ENCODE results near the gene XPO4. TPM values are rescaled to one million over a fixed set of nuclear protein-coding genes. Genes with fewer than 3 reads are reported as not detected.
"Not testable (repeated sequence)": the region's sequence is repeated elsewhere in the genome, so short reads cannot be mapped to it uniquely, and the experiment has no call there.

The XPO4 gene
- polyA plus RNA-seq, 1 of the 3 experiments (the other 2 are of a cell fraction): 4.2 TPM

DNA sequence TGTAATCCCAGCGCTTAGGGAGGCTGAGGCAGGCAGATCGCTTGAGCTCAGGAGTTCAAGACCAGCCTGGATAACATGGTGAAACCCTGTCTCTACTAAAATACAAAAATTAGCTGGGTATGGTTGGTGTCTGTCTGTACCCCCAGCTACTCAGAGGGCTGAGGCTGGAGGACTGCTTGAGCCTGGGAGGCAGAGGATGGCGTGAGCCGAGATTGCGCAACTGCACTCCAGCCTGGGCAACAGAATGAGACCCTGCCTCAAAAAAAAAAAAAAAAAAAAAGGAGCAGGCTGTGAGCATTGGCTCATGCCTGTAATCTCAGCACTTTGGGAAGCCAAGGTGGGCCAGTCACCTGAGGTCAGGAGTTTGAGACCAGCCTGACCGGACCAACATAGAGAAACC lies 12.0 kb downstream of the XPO4 start:
- H3K4me2 ChIP-seq; DNase-seq; H3K9ac ChIP-seq; H3K4me1 ChIP-seq (ENCODE audit: control insufficient read depth in 1 of 2, insufficient read depth in 2 of 2, low read depth in 1 of 2, low read length in 1 of 2); H3F3A ChIP-seq (replicated peaks; ENCODE audit: insufficient read depth); H2AFZ ChIP-seq (ENCODE audit: low read depth); H3K27ac ChIP-seq (ENCODE audit: low read depth in 2 of 2, low read length in 1 of 2); H3K9me2 ChIP-seq; H3K27me3 ChIP-seq (ENCODE audit: insufficient read depth); H3K4me3 ChIP-seq (ENCODE audit: low read depth in 2 of 2, low read length in 1 of 2); POLR2A ChIA-PET; H3K36me3 ChIP-seq (replicated peaks in 1 of 2; ENCODE audit: control insufficient read depth in 1 of 2, insufficient read depth in 2 of 2, low read length in 1 of 2); H3K9me3 ChIP-seq: not testable (repeated sequence)
- WGBS (ENCODE audit: low lambda C conversion rate): 100% methylated on average over 6 of the region's 6 CpGs
- peaks cover 29% of the 10 kb centered on the region for H4K20me1 ChIP-seq (ENCODE audit: insufficient read depth)
- CTCF ChIA-PET: interaction anchor here (0.7 kb wide), 1 partner anchor 12 kb away, joined by 3 read pairs; no protein-coding TSS in a partner anchor
- peaks cover 100% of the 10 kb centered on the region for H3K79me2 ChIP-seq (ENCODE audit: insufficient read depth)

DNA sequence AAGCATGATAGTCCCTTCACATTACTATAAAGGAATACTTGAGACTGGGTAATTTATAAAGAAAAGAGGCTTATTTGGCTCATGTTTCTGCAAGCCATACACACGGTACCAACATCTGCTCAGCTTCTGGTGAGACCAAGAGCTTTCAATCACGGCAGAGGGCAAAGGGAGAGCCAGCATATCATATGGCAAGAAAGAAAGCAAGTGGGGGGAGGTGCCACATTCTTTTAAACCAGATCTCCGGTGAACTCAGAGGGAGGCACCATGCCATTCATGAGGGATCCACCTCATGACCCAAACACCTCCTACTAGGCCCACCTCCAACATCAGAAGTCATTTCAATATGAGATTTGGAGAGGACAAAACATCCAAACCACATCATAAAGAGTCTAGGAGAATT lies 20.3 kb downstream of the XPO4 start:
- Histone ChIP-seq H3K36me3 (replicated peaks in 1 of 2; ENCODE audit: control insufficient read depth in 1 of 2, insufficient read depth in 2 of 2, low read length in 1 of 2) (no peaks in the 10 kb centered on the region), H3K27ac (ENCODE audit: low read depth in 2 of 2, low read length in 1 of 2) (no peak overlapping the region; a peak in 1 of 4 replicates), H3K9me2 (no peaks in the 10 kb centered on the region), H2AFZ (ENCODE audit: low read depth) (no peak overlapping the region), H4K20me1 (ENCODE audit: insufficient read depth) (peaks cover 15% of the 10 kb centered on the region; the same call in 1 of the 2 replicates), H3F3A (replicated peaks; ENCODE audit: insufficient read depth) (peaks cover 4% of the 10 kb centered on the region), H3K4me2 (peak overlapping the region; percentile 35; the same call in 1 of the 2 replicates), H3K4me3 (ENCODE audit: low read depth in 2 of 2, low read length in 1 of 2) (no peak overlapping the region), H3K9me3 (no peaks in the 10 kb centered on the region), H3K27me3 (ENCODE audit: insufficient read depth) (no peaks in the 10 kb centered on the region), H3K9ac (no peak overlapping the region), H3K79me2 (ENCODE audit: insufficient read depth) (peaks cover 100% of the 10 kb centered on the region), H3K4me1 (ENCODE audit: control insufficient read depth in 1 of 2, insufficient read depth in 2 of 2, low read depth in 1 of 2, low read length in 1 of 2) (peaks cover 0 to 5% of the 10 kb centered on the region in 2 experiments; a peak in 1 of 4 replicates)
- WGBS (ENCODE audit: low lambda C conversion rate): 68% methylated on average over 3 of the region's 3 CpGs
- DNase-seq: no peak
- ChIA-PET POLR2A (no interaction called here), CTCF (no interaction called here)
- no peak for TF ChIP-seq MXI1 (IDR thresholded peaks at IDR 0.05; ENCODE audit: low read depth, low read length)
- no peak for TF ChIP-seq FOSL2 (IDR thresholded peaks at IDR 0.05; ENCODE audit: borderline replicate concordance, low read depth)
- no peak for TF ChIP-seq CHD2 (IDR thresholded peaks at IDR 0.05; ENCODE audit: low read length, partially characterized antibody)
- no peak for TF ChIP-seq RCOR1 (IDR thresholded peaks at IDR 0.05; ENCODE audit: low read length)
- no peak for TF ChIP-seq YY1 (IDR thresholded peaks at IDR 0.05; ENCODE audit: low read depth)
- TF ChIP-seq IRF3 (IDR thresholded peaks at IDR 0.05; ENCODE audit: low read depth, low read length): no peak
- TF ChIP-seq GATA2 (CRISPR knock-in tag; IDR thresholded peaks at IDR 0.05): no peak
- no peak for TF ChIP-seq ELF1 (IDR thresholded peaks at IDR 0.05)
- no peak for TF ChIP-seq NRF1 (IDR thresholded peaks at IDR 0.05; ENCODE audit: low read depth, low read length)
- TF ChIP-seq, protein P1, sequence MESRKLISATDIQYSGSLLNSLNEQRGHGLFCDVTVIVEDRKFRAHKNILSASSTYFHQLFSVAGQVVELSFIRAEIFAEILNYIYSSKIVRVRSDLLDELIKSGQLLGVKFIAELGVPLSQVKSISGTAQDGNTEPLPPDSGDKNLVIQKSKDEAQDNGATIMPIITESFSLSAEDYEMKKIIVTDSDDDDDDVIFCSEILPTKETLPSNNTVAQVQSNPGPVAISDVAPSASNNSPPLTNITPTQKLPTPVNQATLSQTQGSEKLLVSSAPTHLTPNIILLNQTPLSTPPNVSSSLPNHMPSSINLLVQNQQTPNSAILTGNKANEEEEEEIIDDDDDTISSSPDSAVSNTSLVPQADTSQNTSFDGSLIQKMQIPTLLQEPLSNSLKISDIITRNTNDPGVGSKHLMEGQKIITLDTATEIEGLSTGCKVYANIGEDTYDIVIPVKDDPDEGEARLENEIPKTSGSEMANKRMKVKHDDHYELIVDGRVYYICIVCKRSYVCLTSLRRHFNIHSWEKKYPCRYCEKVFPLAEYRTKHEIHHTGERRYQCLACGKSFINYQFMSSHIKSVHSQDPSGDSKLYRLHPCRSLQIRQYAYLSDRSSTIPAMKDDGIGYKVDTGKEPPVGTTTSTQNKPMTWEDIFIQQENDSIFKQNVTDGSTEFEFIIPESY (IDR thresholded peaks at IDR 0.05; ENCODE audit: borderline replicate concordance, low read depth): no peak
- no peak for TF ChIP-seq REST (IDR thresholded peaks at IDR 0.05; ENCODE audit: low read depth, low read length)
- TF ChIP-seq, protein P2, sequence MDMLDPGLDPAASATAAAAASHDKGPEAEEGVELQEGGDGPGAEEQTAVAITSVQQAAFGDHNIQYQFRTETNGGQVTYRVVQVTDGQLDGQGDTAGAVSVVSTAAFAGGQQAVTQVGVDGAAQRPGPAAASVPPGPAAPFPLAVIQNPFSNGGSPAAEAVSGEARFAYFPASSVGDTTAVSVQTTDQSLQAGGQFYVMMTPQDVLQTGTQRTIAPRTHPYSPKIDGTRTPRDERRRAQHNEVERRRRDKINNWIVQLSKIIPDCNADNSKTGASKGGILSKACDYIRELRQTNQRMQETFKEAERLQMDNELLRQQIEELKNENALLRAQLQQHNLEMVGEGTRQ (IDR thresholded peaks at IDR 0.05; ENCODE audit: borderline replicate concordance, low read depth, low read length): no peak
- TF ChIP-seq RFX5 (IDR thresholded peaks at IDR 0.05; ENCODE audit: low read length): no peak
